Activated T-helper 1 cell treated with anti-CD3 and anti-CD28 coated beads, Interleukin-2, amount 50 U/mL, for 16 hours (primary cell): Measurements from ENCODE around the gene UBE2Q2.
"Not testable (repeated sequence)": the region's sequence is repeated elsewhere in the genome, so short reads cannot be mapped to it uniquely, and the experiment has no call there.

Experiments
- DNase-seq, 2 donors: peaks; one replicate each; pipeline ENCODE4 v3.0.0-alpha.2; 2020; ENCODE audit warnings: low read depth in 1 of 2, low spot score in 1 of 2

UBE2Q2 gene

DNA sequence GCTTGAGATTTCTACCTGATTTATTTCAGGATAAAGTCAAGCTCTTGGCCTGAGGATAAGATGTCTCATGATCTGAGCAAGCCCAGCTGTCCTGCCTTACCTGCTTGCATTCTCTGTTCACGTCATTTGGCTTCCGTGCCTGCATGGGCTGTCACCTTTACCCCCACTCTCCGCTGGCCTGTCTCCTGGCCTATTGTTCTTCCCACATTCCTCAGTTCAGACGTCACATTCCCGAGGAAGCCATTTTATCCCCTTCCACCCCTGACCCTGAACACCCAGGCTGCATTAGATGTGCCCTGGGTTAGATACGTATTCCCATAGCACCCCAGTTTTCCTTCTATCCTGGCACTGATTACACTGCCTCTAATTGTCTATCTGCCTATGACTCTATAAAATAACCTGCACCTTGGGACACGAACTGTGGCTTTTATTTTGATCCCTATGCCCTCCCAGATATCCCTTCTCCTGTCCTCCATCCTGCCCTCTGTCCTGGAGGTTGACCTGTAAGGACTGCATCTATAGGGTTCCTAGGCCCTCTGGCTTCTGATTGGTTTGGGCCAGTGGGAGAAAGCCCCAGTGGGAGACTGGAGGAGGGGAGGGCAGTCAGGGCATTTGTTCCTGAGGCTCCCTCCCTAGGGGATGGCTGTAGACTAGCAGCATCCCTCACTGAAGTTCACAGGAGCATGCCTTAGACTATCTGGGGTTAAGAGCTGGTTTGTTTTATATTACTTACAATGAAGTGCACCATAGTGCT is 19.2 kb upstream of the UBE2Q2 start:
- DNase-seq: no peak

- DNase-seq: no peak
These were observed 15.6 kb upstream of the UBE2Q2 start for GRCh38 chr15:75827691-75828090.

DNA sequence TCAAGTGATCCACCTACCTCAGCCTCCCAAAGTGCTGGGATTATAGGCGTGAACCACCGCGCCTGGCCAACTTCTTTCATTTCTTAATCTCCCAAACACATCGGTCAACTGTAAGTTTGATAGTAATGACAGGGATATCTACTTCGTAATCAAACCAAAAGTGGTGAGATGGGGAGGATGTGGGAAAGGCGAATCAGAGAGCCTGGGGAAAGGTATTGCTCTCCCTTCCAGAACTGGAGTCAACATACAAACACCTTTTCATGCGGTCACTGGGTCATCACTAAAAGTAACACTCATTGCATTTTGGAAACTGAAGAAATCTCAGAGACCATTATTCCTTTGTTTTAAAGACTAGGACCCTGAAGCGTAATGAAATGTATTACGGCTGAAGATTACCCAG is 14.8 kb upstream of the UBE2Q2 start:
- DNase-seq: no peak

GRCh38 chr15:75830910-75831805 is 12.1 kb upstream of the UBE2Q2 start:
- DNase-seq: no peak

- no peak for DNase-seq
These were observed 11.5 kb upstream of the UBE2Q2 start for GRCh38 chr15:75831806-75832102.

- DNase-seq: no peak
These were observed 11.1 kb upstream of the UBE2Q2 start for GRCh38 chr15:75832114-75832513.

- no peak for DNase-seq
These were observed 9.2 kb upstream of the UBE2Q2 start for GRCh38 chr15:75834021-75834420.

DNA sequence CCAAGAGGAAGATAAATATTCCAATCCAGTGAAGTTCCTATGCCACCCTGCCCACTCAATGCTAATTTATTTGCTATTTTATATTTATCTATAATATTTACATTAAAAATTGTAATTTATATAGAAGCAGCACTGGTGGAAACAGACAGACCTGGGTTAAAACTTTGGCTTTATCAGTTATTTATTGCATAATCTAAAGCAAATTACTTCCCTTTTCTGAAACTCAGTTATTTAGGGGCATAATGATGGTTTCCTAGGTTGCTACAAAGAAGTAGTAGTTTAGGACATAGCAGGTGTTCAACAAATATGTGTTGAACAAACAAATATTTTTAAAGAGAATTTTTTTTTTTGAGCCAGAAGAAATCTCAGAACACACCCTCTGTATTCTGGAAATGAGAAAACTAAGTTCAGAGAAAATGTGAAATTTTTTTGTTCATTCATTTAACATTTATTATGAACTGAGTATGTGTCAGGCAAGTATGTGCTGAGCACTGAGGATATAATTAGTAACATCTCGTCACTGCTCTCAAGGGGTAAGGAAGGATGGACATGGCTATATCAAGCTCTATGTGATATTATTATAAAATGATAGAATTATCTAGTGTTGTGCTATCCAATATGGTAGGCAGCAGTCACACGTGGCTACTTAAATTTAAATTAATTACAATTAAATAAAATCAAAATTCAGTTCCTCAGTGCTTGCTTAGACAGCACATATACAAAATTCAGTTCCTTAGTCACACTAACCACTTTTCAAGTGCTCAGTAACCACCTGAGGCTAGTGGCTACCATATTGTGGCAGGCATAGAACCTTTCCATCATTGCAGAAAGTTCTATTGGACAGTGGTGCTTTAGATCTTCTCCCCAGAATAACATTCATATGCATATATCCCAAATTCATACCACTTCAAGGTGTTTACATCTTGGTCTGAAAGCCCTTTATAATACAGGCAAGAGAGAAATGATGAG is 7.0 kb upstream of the UBE2Q2 start:
- no peak for DNase-seq

GRCh38 chr15:75836959-75837334 is 6.3 kb upstream of the UBE2Q2 start:
- DNase-seq: no peak

- no peak for DNase-seq
These were observed 2.6 kb upstream of the UBE2Q2 start for GRCh38 chr15:75840659-75841058.

DNA sequence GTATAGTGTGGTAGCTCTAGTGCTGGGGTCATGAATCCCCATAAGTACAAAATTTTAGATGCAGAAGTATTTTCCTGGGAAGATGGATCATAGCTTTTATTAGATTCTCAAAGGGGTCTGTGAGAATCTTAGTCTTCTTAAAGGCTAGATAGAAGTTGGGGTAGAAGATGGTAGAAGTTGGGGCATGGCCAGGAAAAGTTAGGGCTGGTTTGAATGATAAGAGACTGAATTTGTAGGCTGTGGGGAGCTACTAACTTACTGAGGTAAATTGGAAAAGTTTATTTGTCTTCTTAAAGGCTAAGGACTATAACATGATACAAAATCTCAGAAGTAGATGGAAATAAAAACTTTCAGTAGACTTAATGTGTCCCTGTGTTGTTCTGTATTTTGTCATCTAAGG is 1.6 kb upstream of the UBE2Q2 start:
- no peak for DNase-seq

GRCh38 chr15:75843678-75844581 is 683 bp downstream of the UBE2Q2 start:
- DNase-seq: peak; percentile 27 to 30

DNA sequence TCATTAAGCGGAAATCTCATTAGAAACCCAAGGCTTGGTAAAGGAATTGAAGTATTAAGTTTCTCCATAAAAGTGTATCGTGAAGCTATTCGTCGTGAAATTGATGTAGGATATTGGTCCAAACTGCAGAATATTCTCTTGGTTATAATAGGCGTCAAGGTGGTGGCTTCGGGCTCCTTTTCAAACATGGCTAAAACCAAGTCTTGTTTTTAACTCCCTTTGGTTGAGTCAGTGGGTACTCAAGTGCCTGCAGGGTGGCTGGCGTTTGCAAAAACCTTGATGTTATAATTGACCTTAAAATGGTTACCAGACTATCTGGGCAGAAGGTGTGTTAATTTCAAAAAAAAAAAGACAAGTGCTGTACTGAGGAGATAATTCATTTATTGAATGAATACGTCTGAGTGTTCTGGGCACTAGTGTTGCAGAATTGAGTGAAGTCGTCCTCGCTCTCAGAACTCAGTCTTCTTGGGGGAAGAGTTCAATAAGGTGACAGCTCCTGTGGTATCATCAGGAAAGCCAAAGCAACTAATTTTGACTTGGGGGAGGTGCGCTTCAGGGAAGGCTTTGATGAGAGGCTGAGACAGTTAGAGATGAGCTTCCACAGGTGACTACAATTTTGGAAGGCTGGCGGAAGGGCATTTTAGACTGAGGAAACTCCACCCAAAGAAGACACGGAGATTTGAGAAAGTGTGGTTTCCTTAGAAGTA is 1.5 kb downstream of the UBE2Q2 start:
- no peak for DNase-seq

DNA sequence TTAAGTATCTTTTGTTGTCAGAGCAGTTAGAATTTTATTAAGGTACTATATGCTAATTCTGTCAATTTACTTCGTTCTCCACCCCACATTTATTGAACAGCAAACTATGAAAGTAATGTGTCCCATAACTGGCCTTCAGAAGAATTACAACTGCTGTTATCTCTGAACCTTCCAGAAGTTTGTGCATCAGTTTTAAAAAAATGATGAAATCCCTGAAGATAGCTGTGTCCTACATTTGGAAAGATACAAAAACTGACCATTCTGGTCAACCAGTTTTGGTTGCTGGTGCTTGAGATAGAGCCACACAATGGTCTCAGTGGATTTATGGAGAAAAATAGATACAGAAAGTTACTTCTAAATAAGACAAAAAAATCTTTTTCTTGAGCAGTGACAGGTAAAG is 5.9 kb downstream of the UBE2Q2 start:
- no peak for DNase-seq

DNA sequence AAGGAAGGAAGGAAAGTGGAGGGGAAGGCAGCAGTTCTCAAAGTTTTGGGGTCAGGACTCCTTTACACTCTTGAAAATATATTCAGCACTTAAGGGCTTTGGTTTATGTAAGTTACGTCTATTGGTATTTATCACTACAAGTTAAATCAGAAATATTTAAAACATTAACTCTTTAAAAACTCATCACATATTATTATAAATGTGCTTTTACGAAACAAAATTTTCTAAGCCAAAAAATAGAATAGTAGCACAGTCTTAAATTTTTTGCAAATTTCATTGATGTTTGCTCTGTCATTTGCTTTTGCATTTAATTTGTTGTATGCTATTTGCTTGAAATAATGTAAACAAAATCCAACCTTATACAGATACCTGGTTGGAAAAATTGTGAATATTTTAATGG is 7.5 kb downstream of the UBE2Q2 start:
- DNase-seq: no peak

GRCh38 chr15:75851566-75851965 is 8.3 kb downstream of the UBE2Q2 start:
- DNase-seq: not testable (repeated sequence)

DNA sequence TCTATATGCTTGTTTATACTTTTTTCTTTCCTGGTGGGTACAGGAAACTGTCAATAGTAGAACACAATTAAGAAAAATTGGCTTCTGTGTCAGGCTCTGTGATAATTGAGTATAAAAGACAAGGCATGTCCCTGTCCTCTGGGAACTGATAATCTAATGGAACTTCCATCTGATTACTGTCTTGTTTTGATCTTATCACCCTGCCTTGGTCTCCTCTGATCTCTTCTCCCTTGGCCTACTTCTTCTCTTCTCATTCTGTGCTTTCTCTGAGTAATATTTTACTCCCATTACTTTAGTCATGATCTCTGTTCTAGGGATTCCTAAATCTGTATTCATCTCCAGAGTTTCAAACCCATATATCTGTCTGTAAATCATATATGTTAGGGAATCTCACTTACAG is 14.6 kb downstream of the UBE2Q2 start:
- no peak for DNase-seq

DNA sequence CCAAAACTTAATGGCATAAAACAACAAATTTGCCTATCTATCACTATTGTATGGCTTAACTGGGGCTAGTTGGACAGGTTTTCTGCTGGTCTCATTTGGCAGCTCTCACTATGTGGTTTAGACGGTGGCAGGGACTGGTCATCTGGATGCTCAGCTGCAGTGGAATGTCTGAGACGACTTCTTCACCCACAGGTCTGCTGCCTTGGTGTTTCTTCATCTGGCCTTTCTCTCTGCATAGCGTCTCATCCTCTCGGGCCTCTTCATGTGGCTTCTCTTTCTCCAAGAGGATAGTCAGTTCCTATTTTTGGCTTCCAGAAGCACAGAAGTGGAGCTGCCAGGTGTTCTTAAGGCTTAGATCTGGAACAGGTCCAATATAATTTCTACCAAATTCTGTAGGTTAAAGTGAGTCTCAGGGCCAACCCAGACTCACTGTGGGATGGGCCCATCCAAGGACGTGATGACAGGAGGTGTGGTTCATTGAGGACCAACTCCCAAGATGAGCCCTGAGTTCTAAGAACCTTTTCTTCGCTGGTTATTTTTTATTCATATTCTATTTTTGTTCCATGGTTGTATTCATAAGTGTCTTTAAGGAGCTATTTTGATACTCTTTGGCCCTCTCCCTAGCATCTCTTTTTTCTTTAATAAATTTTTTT is 18.6 kb downstream of the UBE2Q2 start:
- DNase-seq: no peak

DNA sequence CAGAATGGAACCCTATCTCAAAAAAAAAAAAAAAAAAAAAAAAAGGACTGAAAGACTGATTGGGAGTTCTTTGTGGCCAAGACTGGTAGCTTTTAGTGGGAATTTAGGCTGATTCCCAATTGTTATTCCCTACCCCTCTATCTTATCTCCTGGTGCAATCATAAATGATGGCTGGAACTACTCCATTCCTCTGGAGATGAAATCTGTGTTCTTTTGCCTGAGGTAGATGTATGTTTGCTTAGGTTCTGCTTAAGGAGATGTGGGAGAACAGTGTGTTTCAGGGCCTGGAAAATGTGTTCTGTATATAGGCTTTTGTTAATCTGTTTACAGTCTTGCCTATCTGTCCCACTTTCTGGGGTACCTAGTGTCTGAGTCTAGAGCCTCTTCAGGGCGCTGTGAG is 19.5 kb downstream of the UBE2Q2 start:
- DNase-seq: no peak
